GM19193 (cell line): ENCODE measurements around the gene DUOXA1.

Source experiments
- POLR2A ChIP-seq: IDR thresholded peaks from 4 replicates; pipeline ENCODE4 v1.6.1; 2011; ENCODE audit not compliant: insufficient read depth, insufficient read length; ENCODE audit errors: extremely low read depth

Gene DUOXA1

DNA sequence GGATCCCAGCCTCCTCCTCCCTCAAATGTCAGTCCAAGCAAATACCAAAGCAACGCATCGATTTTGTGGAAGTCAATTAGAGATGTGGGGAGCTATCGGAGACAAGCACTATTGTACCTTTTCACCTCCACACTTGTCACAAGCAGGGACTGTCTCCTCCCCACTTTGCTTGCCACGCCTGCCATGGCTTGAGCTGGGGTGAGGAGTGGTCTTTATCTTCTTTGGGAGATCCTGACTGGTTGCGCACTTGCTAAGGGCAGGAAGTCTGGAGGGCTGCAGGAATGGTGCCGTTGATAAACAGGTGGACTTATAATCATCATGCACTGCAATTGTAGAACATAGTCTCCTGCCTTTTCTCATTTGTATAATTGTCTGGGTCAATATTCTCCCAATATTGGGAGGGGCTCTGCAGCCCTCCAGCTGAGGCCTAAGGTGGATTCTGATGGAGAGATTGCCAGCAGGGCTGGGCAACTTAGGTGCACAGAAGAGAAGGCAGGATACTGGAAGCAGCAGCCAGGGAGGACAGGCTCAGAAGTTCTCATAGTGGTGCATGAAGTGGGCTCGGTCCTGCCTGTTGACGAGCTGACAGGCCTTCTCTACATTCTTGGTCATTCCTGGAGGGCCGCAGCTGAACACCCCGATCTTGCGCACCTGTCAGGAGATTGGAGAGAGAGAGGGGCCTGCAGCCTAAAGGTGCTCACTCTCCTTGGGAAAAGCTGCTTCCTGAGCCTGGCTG is 35.9 kb downstream of the DUOXA1 start:
- no peak for TF ChIP-seq POLR2A

DNA sequence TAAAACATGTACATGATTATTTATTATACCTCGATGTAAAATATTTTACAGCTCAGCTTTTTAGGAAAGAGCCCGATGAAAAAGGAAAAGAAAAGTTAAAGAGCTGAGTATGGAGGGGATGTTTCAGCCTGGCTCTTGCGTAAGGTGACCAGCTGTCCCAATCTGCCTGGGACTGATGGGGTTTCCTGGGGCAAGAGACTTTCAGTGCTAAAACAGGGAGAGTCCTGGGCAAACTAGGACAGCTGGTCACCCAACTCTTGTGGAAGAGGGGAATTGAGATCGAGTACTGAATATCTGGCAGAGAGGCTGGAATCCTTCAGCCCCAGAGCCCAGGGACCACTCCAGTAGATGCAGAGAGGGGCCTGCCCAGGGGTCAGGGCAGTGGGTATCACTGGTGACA is 36.7 kb downstream of the DUOXA1 start:
- TF ChIP-seq POLR2A: no peak

DNA sequence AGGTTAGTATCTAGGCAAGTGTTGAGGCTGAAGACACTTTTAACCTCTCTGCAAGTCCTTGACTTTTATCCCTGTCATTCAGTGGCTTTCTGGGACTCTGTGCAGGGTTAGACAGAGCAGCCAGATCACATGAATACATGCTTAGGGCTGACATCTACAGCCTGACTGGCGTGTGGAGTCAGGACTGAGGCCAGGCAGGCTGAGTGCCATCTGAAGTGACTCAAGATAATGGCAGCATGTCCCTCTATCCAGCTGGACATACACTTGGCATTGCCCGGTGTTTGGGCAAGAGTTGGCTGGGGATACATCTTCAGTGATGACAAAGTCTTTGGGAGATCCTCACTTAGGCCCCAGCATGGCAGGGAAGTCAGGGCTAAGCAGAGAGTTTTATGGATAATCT is 38.1 kb downstream of the DUOXA1 start:
- no peak for TF ChIP-seq POLR2A

DNA sequence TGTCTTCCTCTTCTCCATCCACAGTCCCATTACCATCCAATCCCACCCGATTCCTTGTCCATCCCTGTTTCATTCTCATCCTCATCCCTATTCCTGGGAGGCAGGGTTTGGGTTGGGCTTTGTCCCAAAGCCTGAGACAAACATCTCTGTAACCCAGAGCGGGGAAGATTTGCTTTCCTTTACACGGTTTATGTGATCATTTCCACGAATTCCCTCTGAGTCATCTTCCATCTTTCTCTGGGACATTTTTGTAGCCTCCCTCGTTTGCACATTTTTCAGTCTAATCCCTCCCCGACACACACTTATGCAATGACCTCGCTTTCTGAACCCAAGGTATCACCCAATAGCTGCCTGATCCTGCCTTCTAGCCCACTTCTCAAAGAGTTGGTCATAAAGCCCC is 38.5 kb downstream of the DUOXA1 start:
- TF ChIP-seq POLR2A: no peak

DNA sequence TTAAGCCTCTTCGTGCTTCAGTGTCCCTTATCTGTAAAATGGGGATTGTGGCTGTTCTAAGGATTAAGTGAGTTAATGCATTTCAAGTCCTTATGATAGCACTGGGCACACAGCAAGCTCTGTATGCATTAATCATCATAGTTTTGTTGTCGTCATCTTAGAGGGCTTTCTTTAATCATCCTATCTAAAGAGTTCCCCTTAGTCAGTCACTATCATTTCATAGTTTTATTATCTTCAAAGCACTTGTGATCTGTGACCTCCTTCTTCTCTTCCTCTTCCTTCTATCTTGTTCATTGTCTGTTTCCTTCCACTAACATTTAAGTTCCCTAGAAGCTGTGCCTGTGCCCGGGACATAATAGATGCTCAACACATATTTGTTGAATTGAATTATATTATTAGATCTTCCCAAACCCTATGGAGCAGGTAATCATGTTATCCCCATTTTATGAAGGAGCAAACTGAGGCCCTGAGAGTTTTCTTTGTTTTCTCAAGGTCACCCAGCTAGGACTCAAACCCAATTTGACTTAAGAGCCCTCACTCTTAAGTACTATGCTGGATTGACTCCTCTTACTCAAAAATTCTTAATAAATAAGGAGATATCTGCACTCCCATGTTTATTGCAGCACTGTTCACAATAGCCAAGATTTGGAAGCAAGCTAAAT is 39.8 kb downstream of the DUOXA1 start:
- TF ChIP-seq POLR2A: no peak

DNA sequence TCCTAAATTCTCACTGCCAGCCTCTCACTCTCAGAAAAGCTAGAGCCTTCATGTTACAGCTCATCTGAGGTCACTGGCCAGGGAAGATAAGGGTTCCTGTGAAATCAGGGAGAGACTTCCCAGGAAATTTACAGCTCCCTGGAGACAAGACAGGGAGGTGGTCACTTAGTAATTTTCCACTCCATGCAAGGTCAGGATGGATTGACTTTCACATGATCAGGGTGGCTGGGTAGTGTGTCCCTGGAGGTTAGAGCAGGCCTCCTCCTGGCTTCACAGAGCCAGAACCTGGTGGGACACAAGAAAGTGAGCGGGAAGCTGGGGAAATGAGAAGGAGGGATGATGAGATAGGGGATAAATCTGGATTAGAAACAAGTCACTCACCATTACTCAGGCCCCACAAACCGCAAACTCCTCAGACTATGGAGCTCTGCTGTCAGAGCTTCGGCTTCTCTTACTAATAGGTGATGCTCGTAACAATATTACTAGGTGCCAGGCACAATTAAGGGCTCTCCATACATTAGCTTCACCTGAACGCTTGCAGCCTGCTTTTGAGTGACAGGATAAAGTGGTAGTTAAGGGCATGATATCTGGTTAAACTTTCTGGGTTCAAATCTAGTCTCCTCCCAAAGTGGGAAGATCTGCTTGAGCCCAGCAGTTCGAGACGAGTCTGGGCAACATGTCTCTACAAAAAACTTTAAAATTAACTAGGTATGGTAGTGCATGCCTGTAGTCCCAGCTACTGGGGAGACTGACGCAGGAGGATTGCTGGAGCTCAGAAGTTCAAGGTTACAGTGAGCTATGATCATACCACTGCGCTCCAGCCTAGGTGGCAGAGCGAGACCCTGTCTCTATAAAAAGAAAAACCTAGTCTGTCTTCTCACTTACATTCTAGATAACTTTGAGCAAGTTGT is 40.6 kb downstream of the DUOXA1 start:
- no peak for TF ChIP-seq POLR2A

DNA sequence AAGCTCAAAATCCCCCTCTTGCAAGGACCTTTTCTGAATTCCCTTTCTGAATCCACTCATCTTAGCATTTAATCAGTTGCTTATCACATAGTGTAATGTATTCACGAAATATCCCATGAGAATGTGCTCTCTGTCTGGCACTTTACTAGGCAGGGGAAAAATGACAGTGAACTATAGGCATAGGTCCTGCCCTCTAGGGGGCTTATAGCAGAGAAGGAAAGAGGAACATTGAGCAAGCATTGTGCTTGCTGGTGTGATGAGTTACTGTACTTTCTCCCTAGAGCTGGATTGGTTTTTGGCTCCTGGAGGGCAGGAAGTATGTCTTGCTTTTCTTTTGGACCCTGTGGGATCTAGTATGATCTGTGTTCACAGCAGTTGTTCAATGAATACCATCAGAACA is 42.2 kb downstream of the DUOXA1 start:
- no peak for TF ChIP-seq POLR2A

DNA sequence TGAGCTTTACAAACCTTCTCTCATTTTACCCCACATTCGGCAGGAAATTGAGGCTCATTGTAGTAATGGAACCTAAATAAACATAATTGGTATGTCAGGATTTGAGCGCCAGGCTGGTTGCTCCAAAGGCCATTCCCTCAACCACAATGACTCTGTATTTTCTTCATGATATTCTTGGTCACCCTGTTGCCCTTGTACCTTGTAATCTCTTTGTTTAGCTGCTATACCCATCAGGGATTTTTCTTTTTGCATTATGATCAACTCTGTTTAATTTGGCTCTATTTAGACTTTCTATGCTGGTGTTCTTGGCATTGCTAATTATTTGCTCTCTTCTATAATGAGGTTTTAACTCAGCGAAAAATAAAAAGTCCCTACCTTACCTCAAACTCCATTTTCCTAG is 45.5 kb downstream of the DUOXA1 start:
- no peak for TF ChIP-seq POLR2A

DNA sequence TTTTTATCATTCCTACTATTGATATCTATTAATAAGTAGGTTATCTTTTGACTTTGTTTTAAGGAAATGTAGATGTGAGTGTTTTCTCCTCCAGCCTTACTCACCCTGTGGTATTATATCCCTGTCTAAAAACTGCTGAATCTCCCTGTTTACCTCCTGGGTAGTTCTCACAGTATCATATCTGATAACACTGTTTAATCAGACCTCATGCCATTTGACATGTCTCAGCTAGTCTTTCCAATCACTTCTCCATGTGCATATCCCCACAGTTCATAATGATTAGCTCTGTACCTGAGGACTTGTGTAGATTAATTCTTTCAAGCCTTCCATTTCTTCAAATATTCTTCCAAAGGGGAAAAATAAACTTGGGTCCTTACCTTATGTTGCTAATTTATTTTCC is 46.5 kb downstream of the DUOXA1 start:
- no peak for TF ChIP-seq POLR2A
